Activated T-cell treated with anti-CD3 and anti-CD28 coated beads, Interleukin-2, amount 50 U/mL, for 72 hours (primary cell): Measurements from ENCODE around the gene TMEM221. TPM values are rescaled to one million over a fixed set of nuclear protein-coding genes. Genes with fewer than 3 reads are reported as not detected.

Source experiments
- ATAC-seq, 2 donors: fragments of 150-1000 bp; cut with Tn5 transposase; replicated peaks in 1 of 2; 2 replicates each; pipeline ENCODE4 v1.10.0; 2021; ENCODE audit warnings: moderate library complexity in 2 of 2, mild to moderate bottlenecking in 1 of 2
- DNase-seq, 2 donors: peaks; one replicate each; pipeline ENCODE4 v3.0.0; 2021 to 2022; ENCODE audit warnings: mixed read lengths in 1 of 2
- H3K27ac Mint-ChIP-seq: one replicate; pipeline ENCODE4 v1.8.0; 2022; ENCODE audit warnings: mild to moderate bottlenecking, moderate library complexity, mixed read lengths
- H3K27me3 Mint-ChIP-seq: one replicate; pipeline ENCODE4 v1.8.0; 2022; ENCODE audit warnings: low read depth, mixed read lengths
- H3K36me3 Mint-ChIP-seq, 2 donors: one replicate each; pipeline ENCODE4 v1.8.0; 2022; ENCODE audit warnings: mixed read lengths in 2 of 2, mild to moderate bottlenecking in 1 of 2; ENCODE audit not compliant: insufficient read depth in 2 of 2
- H3K4me1 Mint-ChIP-seq: one replicate; pipeline ENCODE4 v1.8.0; 2022; ENCODE audit warnings: low read depth, mixed read lengths
- H3K4me3 Mint-ChIP-seq, 2 donors: one replicate each; pipeline ENCODE4 v1.8.0; 2022; ENCODE audit warnings: mild to moderate bottlenecking in 2 of 2, mixed read lengths in 2 of 2, moderate library complexity in 2 of 2
- H3K9me3 Mint-ChIP-seq, 2 donors: one replicate each; pipeline ENCODE4 v1.8.0; 2022; ENCODE audit warnings: mixed read lengths in 2 of 2
- total RNA-seq, 2 donors: library from RNA; stranded (reverse); gene quantifications; one replicate each; pipeline ENCODE4 v1.2.3, GENCODE V29; 2022

The TMEM221 gene
- total RNA-seq, 2 donors from 2014 or later = not detected

DNA sequence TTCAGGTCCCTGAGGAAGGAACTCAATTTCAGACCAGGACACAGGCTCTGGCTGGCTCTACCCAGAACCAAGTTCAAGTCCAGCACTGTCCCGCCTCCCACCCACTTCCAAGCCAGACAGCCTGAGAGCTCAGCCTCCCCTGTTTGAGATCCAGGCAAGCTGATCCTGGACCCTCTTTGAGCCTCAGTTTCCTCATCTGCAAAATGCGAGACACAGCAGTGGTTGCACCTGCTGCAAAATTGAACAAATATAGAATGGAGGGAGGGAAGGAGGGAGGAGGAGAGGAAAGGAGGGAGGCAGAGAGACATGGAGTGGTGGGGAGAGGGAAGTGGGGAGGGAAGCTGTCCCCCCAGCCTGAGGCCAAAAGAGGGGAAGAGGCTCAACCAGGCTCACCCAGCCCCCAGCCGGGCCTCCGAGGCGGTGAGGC is 751 bp downstream of the TMEM221 start:
- Mint-ChIP-seq H3K9me3 (peaks cover 0 to 3% of the 10 kb centered on the region in 2 donors), H3K27me3 (peaks cover 16% of the 10 kb centered on the region), H3K4me1 (peaks cover 16% of the 10 kb centered on the region), H3K36me3 (peaks cover 2 to 3% of the 10 kb centered on the region in 2 donors), H3K27ac (no peak overlapping the region), H3K4me3 (peak overlapping the region; percentile 36 to 55)
- ATAC-seq (no peak), DNase-seq (no peak)

DNA sequence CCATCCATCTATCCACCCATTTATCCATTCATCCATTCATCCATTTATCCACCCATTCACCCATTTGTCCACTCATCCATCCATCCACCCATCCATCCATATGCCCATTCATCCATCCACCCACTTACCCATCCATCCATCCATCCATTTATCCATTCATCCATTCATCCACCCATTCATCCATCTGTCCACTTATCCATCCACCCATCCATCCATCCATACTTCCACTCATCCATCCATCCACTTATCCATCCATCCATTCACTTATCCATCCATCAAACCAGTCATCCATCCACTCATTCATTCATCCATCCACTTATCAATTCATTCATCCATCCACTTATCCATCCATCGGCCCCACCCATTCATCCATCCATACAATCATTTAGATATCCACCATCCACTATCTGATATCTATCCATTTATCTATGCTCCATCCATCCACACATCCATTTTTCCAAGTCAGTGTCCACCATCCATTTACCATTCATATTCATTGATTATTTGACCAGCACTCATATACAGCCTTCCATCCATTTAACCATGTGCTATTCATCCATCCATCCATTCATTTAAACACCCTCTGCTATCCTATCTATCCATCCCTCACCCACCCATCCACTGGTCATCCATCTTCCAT is 2.8 kb downstream of the TMEM221 start:
- H3K9me3 Mint-ChIP-seq = peaks cover 0 to 3% of the 10 kb centered on the region in 2 donors
- H3K27ac Mint-ChIP-seq = no peak overlapping the region
- H3K4me1 Mint-ChIP-seq = peaks cover 9% of the 10 kb centered on the region
- H3K27me3 Mint-ChIP-seq = peaks cover 16% of the 10 kb centered on the region
- DNase-seq (no peak), ATAC-seq (no peak)
- no peak overlapping the region for H3K4me3 Mint-ChIP-seq
- peaks cover 2 to 3% of the 10 kb centered on the region in 2 donors for H3K36me3 Mint-ChIP-seq

DNA sequence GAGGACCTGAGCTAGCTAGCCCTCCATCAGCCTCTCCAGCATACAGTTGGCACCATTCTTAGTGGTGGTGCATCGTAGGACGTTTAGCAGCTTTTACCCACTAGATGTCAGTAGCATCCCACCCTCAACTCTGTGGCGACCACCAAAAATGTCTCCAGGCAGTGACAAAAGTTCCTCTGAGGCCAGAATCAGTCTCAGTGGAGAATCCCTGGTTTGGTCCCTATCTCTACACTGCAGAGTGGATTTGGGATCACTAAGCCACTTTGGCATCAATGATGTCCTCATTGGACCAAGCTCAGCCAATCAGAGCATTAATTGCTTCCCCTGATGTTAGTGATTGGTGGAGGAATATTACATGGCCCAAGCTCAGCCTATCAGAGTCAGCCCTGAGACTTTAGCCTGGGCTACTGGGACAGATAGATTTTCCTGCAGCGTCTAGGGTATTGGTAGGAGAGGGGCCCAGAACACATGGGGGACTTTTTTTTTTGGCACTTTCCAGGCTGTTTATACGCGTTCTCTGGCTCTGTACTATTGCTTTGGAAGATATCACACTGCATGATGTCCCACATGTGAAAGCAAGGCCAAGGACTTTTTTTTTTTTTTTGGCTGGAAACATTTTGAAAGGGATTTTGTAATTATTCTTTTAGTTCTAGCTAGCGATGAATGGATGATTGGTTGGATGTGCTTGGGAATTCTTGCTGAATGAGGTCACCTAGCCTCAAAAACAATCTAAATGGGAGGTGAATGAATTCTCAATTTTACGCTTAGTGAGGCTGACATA is 7.0 kb downstream of the TMEM221 start:
- no peaks in the 10 kb centered on the region for H3K27me3 Mint-ChIP-seq
- ATAC-seq (peak; percentile 66 to 67), DNase-seq (peak; percentile 32 to 33)
- no peaks in the 10 kb centered on the region for H3K36me3 Mint-ChIP-seq
- no peak overlapping the region for H3K27ac Mint-ChIP-seq
- no peak overlapping the region for H3K4me3 Mint-ChIP-seq
- H3K9me3 Mint-ChIP-seq = no peaks in the 10 kb centered on the region
- no peaks in the 10 kb centered on the region for H3K4me1 Mint-ChIP-seq

DNA sequence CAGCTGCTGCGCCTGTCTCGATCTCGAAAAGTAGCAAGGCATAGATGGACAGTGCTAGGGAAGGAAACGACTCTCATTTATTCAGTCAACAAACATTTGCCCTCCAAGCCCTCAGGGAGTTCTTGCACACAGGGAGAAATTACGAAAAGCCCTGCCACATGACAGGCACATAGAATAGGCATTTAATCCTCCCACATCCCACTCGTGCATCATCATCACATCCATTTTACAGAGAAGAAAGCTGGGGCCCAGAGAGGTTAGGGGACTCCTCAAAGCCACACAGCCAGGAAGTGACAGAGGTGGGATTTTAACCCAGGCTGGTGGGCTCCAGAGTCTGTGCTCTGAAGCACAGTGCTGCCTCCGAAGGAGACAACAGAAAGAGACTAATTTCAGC is 11.6 kb downstream of the TMEM221 start:
- ATAC-seq (no peak), DNase-seq (no peak)
- no peaks in the 10 kb centered on the region for H3K36me3 Mint-ChIP-seq
- no peaks in the 10 kb centered on the region for H3K27me3 Mint-ChIP-seq
- H3K27ac Mint-ChIP-seq = no peak overlapping the region
- H3K4me1 Mint-ChIP-seq = no peaks in the 10 kb centered on the region
- H3K4me3 Mint-ChIP-seq = no peak overlapping the region
- no peaks in the 10 kb centered on the region for H3K9me3 Mint-ChIP-seq

DNA sequence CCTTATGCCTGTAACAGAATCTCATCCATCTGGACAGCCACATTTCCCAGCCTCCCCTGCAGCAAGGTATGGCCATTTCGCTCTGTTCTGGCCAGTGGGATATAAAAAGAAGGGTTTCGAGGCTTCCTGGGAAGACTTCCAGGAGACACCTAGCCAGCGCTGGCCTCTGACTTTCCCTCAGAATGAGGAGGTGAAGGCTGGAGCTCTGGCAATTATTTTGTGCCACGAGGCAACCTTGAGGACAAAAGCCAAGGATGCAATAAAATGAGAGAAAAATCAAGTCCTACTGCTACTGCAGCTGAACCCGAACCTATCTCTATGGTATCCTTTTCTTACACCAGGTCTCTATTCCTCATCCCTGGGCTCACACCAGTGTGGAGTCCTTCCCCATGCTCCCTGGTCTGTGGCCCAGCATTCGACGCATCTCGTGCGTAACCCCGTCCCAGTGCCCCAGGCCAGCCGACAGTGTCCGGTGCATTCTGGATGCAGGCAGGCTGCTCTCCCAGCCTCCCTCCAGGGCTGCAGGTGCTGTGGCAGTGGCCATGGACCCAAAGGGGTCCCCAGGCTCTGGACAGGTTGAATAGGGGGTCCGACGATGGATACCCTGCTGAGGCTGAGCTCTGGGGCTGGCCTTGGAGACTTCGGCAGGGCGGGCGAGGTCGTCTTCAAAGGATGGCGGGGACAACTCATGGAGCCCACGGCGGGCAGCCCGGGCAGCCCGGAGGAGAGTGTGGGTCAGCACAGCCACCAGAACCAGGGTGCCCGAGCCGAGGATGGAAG is 12.2 kb downstream of the TMEM221 start:
- DNase-seq (no peak), ATAC-seq (no peak)
- Mint-ChIP-seq H3K27ac (no peak overlapping the region), H3K4me3 (no peak overlapping the region), H3K4me1 (no peaks in the 10 kb centered on the region), H3K36me3 (no peaks in the 10 kb centered on the region), H3K9me3 (no peaks in the 10 kb centered on the region), H3K27me3 (no peaks in the 10 kb centered on the region)

DNA sequence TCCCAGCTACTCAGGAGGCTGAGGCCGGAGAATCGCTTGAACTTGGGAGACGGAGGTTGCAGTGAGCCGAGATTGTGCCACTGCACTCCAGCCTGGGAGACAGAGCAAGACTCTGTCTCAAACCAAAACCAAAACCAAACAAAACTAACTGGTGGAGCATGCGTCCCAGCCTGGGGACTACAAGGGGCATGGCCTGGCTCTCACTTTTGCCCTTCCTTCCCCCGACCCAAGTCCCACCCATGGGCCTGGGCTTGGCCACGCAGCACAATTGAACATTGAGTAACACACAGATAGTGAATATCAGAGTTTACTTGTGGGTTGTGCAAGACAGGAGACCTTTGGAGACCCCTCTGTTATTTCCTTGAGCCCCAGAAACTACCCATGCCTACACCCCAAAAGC is 13.2 kb downstream of the TMEM221 start:
- no peaks in the 10 kb centered on the region for H3K4me1 Mint-ChIP-seq

DNA sequence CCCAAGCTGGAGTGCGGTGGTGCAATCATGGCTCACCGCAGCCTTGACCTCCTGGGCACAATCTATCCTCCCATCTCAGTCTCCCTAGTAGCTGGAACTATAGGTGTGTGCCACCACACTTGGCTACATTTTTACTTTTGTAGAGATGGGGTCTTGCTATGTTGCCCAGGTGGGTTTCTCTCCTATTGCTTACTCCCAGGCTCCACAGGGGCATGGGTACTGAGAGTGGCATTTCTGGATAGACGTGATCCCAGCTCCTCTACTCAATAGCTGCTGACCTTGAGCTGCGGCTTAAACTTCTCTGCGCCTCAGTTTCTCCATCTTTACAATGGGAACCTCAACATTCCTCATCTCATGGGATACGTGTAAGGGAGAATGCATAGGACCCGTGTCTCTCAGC is 17.1 kb downstream of the TMEM221 start:
- H3K4me3 Mint-ChIP-seq = no peak overlapping the region
- no peaks in the 10 kb centered on the region for H3K4me1 Mint-ChIP-seq
- ATAC-seq (no peak), DNase-seq (no peak)
- no peaks in the 10 kb centered on the region for H3K36me3 Mint-ChIP-seq
- H3K27me3 Mint-ChIP-seq = no peaks in the 10 kb centered on the region
- H3K9me3 Mint-ChIP-seq = no peaks in the 10 kb centered on the region
- no peak overlapping the region for H3K27ac Mint-ChIP-seq

More for the DNA sequence above, 13.2 kb downstream of the TMEM221 start:
- ATAC-seq (no peak), DNase-seq (no peak)
- H3K4me3 Mint-ChIP-seq = no peak overlapping the region
- H3K27ac Mint-ChIP-seq = no peak overlapping the region
- no peaks in the 10 kb centered on the region for H3K36me3 Mint-ChIP-seq
- H3K27me3 Mint-ChIP-seq = no peaks in the 10 kb centered on the region
- no peaks in the 10 kb centered on the region for H3K9me3 Mint-ChIP-seq

DNA sequence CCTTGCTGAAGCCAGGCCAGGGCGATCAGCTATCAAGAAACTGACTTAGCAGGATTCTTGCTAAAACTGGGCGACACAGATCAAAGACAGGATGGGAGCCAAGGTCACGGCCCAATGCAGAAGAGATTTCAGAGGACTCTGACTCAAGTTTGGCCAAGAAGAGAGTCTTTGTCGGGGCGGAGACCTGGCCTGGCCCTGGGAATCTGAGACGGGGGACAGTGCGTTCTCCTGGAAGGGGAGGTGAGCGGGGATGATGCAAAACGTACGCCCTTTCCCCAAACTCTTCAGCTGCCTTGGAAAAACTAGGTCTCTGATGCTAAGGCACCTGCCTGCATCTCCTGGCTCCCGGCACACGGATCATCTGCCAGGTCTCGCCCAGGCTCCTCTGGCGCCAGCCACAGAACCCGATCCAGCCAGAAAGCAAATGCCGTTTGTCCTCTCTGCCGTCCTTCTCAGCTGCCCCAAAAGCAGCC is 18.8 kb downstream of the TMEM221 start:
- H3K27me3 Mint-ChIP-seq = no peaks in the 10 kb centered on the region
- no peaks in the 10 kb centered on the region for H3K36me3 Mint-ChIP-seq
- H3K4me3 Mint-ChIP-seq = no peak overlapping the region
- H3K4me1 Mint-ChIP-seq = no peaks in the 10 kb centered on the region
- no peak overlapping the region for H3K27ac Mint-ChIP-seq
- ATAC-seq (no peak), DNase-seq (no peak)
- H3K9me3 Mint-ChIP-seq = no peaks in the 10 kb centered on the region

DNA sequence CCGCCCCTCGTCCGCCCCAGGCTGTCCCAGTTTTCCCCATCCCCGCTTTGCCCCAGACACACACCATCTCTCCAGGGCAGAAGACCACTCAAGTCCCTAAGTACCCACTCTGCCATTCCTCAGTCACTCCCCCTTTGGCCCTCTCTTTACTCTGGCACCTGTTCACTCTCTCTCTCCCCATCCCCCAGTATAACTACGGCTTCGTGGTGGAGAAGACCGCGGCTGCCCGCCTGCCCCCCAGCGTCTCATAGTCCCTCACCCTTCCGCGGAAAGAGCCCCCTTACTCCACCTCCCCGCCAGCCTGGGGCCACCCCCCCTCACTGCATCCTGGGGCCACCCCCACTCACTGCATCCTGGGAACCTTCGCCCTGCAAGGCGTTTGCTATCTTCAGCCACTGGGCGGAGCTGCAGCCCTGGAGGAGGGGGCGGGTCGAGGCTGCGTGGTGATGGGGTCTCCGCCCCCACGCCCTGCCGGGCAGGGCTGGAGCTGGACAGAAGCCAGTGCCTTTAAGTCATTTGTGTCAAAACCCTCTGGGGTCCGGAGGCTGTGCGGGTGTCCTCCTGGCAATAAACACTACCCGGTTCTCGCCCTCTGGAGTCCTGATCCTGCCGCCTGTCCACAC is 23.6 kb downstream of the TMEM221 start:
- no peak overlapping the region for H3K27ac Mint-ChIP-seq
- no peaks in the 10 kb centered on the region for H3K27me3 Mint-ChIP-seq
- H3K4me3 Mint-ChIP-seq = no peak overlapping the region
- H3K4me1 Mint-ChIP-seq = peaks cover 8% of the 10 kb centered on the region
- H3K36me3 Mint-ChIP-seq = no peaks in the 10 kb centered on the region
- no peaks in the 10 kb centered on the region for H3K9me3 Mint-ChIP-seq
- DNase-seq (peak; percentile 42 to 43), ATAC-seq (peak; percentile 47 to 62)

DNA sequence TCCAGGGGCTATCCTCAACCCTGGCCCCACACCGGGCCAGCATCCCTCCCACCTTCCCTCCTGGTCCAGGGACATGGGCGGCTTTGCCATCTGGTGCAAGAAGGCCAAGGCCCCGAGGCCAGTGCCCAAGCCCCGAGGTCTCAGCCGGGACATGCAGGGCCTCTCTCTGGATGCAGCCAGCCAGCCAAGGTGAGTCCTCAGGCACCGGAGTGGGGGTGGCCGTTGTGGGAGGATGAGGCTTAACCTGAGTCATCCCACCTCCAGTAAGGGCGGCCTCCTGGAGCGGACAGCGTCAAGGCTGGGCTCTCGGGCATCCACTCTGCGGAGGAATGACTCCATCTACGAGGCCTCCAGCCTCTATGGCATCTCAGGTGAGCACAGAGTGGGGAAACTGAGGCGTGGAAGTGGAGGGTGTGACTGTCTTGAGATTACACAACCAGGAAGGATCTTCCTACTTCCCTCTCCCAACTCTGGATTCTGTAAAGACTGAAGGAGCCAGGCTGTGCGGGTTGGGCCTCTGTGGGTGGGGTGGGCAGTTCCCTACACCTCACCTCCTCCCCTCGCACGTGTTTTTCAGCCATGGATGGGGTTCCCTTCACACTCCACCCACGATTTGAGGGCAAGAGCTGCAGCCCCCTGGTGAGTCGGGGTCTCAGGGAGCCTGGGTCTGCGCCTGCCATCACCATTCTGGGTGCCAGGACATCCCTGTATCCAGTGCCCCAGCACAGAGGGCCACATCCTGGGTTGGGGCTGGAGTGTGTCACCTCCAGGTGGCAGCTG is 24.8 kb downstream of the TMEM221 start:
- peaks cover 17% of the 10 kb centered on the region for H3K4me1 Mint-ChIP-seq
- H3K36me3 Mint-ChIP-seq = no peaks in the 10 kb centered on the region
- H3K9me3 Mint-ChIP-seq = no peaks in the 10 kb centered on the region
- no peak overlapping the region for H3K4me3 Mint-ChIP-seq
- no peak overlapping the region for H3K27ac Mint-ChIP-seq
- no peak for DNase-seq
- ATAC-seq = no peak
- no peaks in the 10 kb centered on the region for H3K27me3 Mint-ChIP-seq

DNA sequence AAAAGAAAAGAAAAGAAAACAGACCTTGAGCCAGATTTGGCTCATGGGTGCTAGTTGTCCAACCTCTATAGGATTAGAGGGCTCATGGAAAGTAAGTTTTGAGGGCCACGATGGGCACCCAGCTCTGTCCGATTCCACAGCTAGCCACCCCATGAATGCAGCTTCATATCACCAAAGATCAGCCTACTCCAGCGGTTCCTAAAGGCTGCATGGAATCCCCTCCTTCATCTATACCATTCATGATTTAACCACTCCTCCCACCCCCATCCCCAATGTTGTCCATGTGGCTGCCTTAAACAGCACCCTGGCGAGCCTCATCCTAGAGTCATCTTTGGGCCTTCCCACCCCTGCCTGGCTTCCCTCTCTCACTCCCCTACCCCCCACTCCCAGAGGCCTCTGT is 26.5 kb downstream of the TMEM221 start:
- H3K4me3 Mint-ChIP-seq = no peak overlapping the region
- H3K4me1 Mint-ChIP-seq = peaks cover 18% of the 10 kb centered on the region
- no peaks in the 10 kb centered on the region for H3K9me3 Mint-ChIP-seq
- H3K27ac Mint-ChIP-seq = no peak overlapping the region
- DNase-seq = no peak
- no peak for ATAC-seq
- H3K27me3 Mint-ChIP-seq = no peaks in the 10 kb centered on the region
- H3K36me3 Mint-ChIP-seq = no peaks in the 10 kb centered on the region

DNA sequence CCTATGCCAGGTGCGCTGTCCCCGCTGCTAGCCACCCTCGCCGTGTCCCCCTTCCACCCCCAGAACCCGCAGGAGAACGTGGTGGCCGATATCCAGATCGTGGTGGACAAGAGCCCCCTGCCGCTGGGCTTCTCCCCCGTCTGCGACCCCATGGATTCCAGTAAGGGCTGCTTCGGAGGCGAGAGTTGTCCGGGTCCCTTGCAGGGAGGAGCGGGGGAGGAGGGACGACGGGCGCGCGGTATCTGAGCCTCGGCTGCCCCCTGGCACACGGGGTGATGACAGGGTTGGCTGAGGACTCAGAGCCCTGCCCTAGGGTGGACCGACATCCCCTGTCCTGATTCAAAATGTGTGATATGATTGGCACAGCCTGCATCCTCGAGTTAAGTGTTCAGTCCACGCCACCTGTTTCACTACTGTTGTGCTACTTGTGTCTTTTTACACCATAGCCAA is 28.0 kb downstream of the TMEM221 start:
- ATAC-seq (peak; percentile 36 to 40), DNase-seq (peak; percentile 41 to 48)
- peak overlapping the region; percentile 97 to 100 for H3K4me3 Mint-ChIP-seq
- peaks cover 18% of the 10 kb centered on the region for H3K4me1 Mint-ChIP-seq
- H3K36me3 Mint-ChIP-seq = no peaks in the 10 kb centered on the region
- no peaks in the 10 kb centered on the region for H3K9me3 Mint-ChIP-seq
- no peaks in the 10 kb centered on the region for H3K27me3 Mint-ChIP-seq
- no peak overlapping the region for H3K27ac Mint-ChIP-seq
